PC-9 (cell line): ENCODE results near the gene HENMT1. TPM values are rescaled to one million over a fixed set of nuclear protein-coding genes. Genes with fewer than 3 reads are reported as not detected.

Source experiments
- BruUV-seq: library from RNA; stranded (reverse); fragments of 400-500 nt; replicated peaks from 2 replicates; lab custom pipeline; 2021; lab: Mats Ljungman, UMichigan
- CTCF ChIA-PET: fragments of 300-600 bp; sonication (Branson Sonifier 250); formaldehyde crosslinking; loops from one replicate; lab custom pipeline; 2022; ENCODE audit warnings: antibody characterized with exemption; lab: Charles Lee
- POLR2A ChIA-PET: fragments of 300-600 bp; sonication (Branson Sonifier 250); formaldehyde crosslinking; loops from one replicate; lab custom pipeline; 2022; ENCODE audit warnings: antibody characterized with exemption; ENCODE audit not compliant: unreplicated experiment; lab: Charles Lee
- DNase-seq, 2 experiments: peaks; one replicate each; pipeline versions ENCODE4 v3.0.0 to v3.0.0-alpha.2; 2015 to 2022; ENCODE audit warnings: mixed read lengths in 1 of 2
- H2AFZ ChIP-seq: fragments of 200-600 bp; sonication (generic); 2 replicates; pipeline ENCODE4 v1.8.1; 2017; ENCODE audit warnings: antibody characterized with exemption
- H3F3A ChIP-seq: fragments of 200-600 bp; sonication (generic); 2 replicates; pipeline ENCODE4 v1.8.1; 2017; ENCODE audit warnings: antibody characterized with exemption, mild to moderate bottlenecking, low read depth; ENCODE audit not compliant: insufficient read depth
- H3K27ac ChIP-seq: fragments of 200-600 bp; sonication (generic); 2 replicates; pipeline ENCODE4 v1.6.1; 2016; ENCODE audit warnings: mixed run types
- H3K27me3 ChIP-seq: fragments of 200-600 bp; sonication (generic); 2 replicates; pipeline ENCODE4 v1.6.1; 2016; ENCODE audit warnings: low read depth, mixed run types; ENCODE audit not compliant: insufficient read depth
- H3K36me3 ChIP-seq: fragments of 200-600 bp; sonication (generic); 2 replicates; pipeline ENCODE4 v1.6.1; 2016; ENCODE audit warnings: low read depth, mixed run types
- H3K4me1 ChIP-seq: fragments of 200-600 bp; sonication (generic); replicated peaks from 2 replicates; pipeline ENCODE4 v1.6.1; 2016; ENCODE audit warnings: mixed run types; ENCODE audit not compliant: insufficient read depth
- H3K4me2 ChIP-seq: fragments of 200-600 bp; sonication (generic); 2 replicates; pipeline ENCODE4 v1.6.1; 2017; ENCODE audit warnings: mixed run types
- H3K4me3 ChIP-seq: fragments of 200-600 bp; sonication (generic); 2 replicates; pipeline ENCODE4 v1.6.1; 2016; ENCODE audit warnings: mixed run types
- H3K79me2 ChIP-seq: fragments of 200-600 bp; sonication (generic); 2 replicates; pipeline ENCODE4 v1.6.1; 2017; ENCODE audit warnings: low read depth, mixed run types
- H3K9me2 ChIP-seq: fragments of 200-600 bp; sonication (generic); 2 replicates; pipeline ENCODE4 v1.8.1; 2017; ENCODE audit warnings: mild to moderate bottlenecking; ENCODE audit not compliant: insufficient read depth
- H3K9me3 ChIP-seq: fragments of 200-600 bp; sonication (generic); 2 replicates; pipeline ENCODE4 v1.8.1; 2016; ENCODE audit warnings: low read depth; ENCODE audit not compliant: insufficient read depth
- H4K20me1 ChIP-seq: fragments of 200-600 bp; sonication (generic); 2 replicates; pipeline ENCODE4 v1.8.1; 2017; ENCODE audit not compliant: insufficient read depth
- CTCF ChIP-seq: fragments of 200-600 bp; sonication (generic); conservative IDR thresholded peaks from 2 replicates; pipeline ENCODE4 v1.6.1; 2017; ENCODE audit warnings: mixed run types, antibody characterized with exemption, mild to moderate bottlenecking, moderate library complexity
- EZH2 ChIP-seq: fragments of 200-600 bp; sonication (generic); IDR thresholded peaks from 2 replicates; pipeline ENCODE4 v1.8.0; 2017; ENCODE audit warnings: antibody characterized with exemption, low read depth
- intact Hi-C: fragments of 100-400 bp; cut with micrococcal nuclease; formaldehyde crosslinking; loops from one replicate; pipeline ENCODE4 v1.10.0; 2022; ENCODE audit not compliant: unreplicated experiment
- total RNA-seq: library from RNA; stranded (reverse); gene quantifications from 2 replicates; pipeline ENCODE4 v1.2.3, GENCODE V29; 2021

Gene HENMT1
- total RNA-seq, 1 experiment from 2014 or later: 17.9 TPM

- TF ChIP-seq CTCF (no peak), EZH2 (no peak)
- no peak overlapping the region for H3K27ac ChIP-seq
- ChIA-PET POLR2A (no interaction called here), CTCF (no interaction called here)
- no peak overlapping the region for H3K4me3 ChIP-seq
- BruUV-seq: no TSS peak
- H3K4me1 ChIP-seq: peaks cover 10% of the 10 kb centered on the region
- no peak overlapping the region for H2AFZ ChIP-seq
- no peaks in the 10 kb centered on the region for H4K20me1 ChIP-seq
- H3K4me2 ChIP-seq: no peak overlapping the region
- peaks cover 9% of the 10 kb centered on the region; the same call in 1 of the 2 replicates for H3K79me2 ChIP-seq
- H3F3A ChIP-seq: peaks cover 19% of the 10 kb centered on the region; the same call in 1 of the 2 replicates
- H3K9me2 ChIP-seq: no peaks in the 10 kb centered on the region
- H3K27me3 ChIP-seq: no peaks in the 10 kb centered on the region
- no peaks in the 10 kb centered on the region for H3K9me3 ChIP-seq
- intact Hi-C loops: no loop called here
- H3K36me3 ChIP-seq: peaks cover 7% of the 10 kb centered on the region; the same call in 1 of the 2 replicates
- DNase-seq: no peak
Measured at GRCh38 chr1:108657356-108658080, 3.4 kb downstream of the HENMT1 start.

GRCh38 chr1:108653431-108654105, 7.3 kb downstream of the HENMT1 start:
- ChIA-PET POLR2A (no interaction called here), CTCF (no interaction called here)
- Histone ChIP-seq H3K27me3 (no peaks in the 10 kb centered on the region), H3K9me2 (no peaks in the 10 kb centered on the region), H3K4me3 (no peak overlapping the region), H3K36me3 (peaks cover 7% of the 10 kb centered on the region; the same call in 1 of the 2 replicates), H3K79me2 (no peaks in the 10 kb centered on the region), H3K4me2 (no peak overlapping the region), H3K27ac (no peak overlapping the region), H2AFZ (no peak overlapping the region), H3K9me3 (no peaks in the 10 kb centered on the region), H3K4me1 (no peaks in the 10 kb centered on the region), H4K20me1 (no peaks in the 10 kb centered on the region), H3F3A (peaks cover 3% of the 10 kb centered on the region; the same call in 1 of the 2 replicates)
- BruUV-seq: no TSS peak
- TF ChIP-seq CTCF: no peak
- no peak for TF ChIP-seq EZH2
- intact Hi-C loops: no loop called here
- DNase-seq: no peak

- Histone ChIP-seq H3K27me3 (no peaks in the 10 kb centered on the region), H3F3A (no peaks in the 10 kb centered on the region), H3K4me1 (peaks cover 11% of the 10 kb centered on the region), H3K79me2 (no peaks in the 10 kb centered on the region), H3K9me3 (no peaks in the 10 kb centered on the region), H3K27ac (peak overlapping the region; percentile 20; the same call in 1 of the 2 replicates), H3K4me3 (no peak overlapping the region), H3K9me2 (no peaks in the 10 kb centered on the region), H4K20me1 (no peaks in the 10 kb centered on the region), H3K36me3 (no peaks in the 10 kb centered on the region), H3K4me2 (peak overlapping the region; percentile 39), H2AFZ (no peak overlapping the region)
- DNase-seq: peak; percentile 20 to 77
- BruUV-seq: no TSS peak
- ChIA-PET POLR2A (interaction anchor here (0.6 kb wide), 1 partner anchor 781 kb away, joined by 27 read pairs; no protein-coding TSS in a partner anchor), CTCF (interaction anchor here (0.6 to 0.7 kb wide), 2 partner anchors 26 to 1171 kb away, joined by 3 to 8 read pairs; no protein-coding TSS in a partner anchor)
- intact Hi-C loops: loop anchor here (10.0 kb wide), 1 partner anchor 522 kb away; no protein-coding TSS in a partner anchor
- no peak for TF ChIP-seq EZH2
Measured at GRCh38 chr1:108646648-108647269, 14.1 kb downstream of the HENMT1 start.
